GM12892 (cell line): ENCODE measurements around the gene MYO1A.

Source experiments
- DNase-seq: peaks from one replicate; pipeline ENCODE4 v3.0.0; 2011; ENCODE audit not compliant: insufficient read length
- FAIRE-seq: peaks from 2 replicates; lab custom pipeline; 2011; peaks lifted over from hg19 to GRCh38; lab: Jason Lieb, UNC
- POLR2A ChIP-seq: IDR thresholded peaks from 2 replicates; pipeline ENCODE4 v1.6.1; 2011; ENCODE audit warnings: low read depth, low read length, control low read depth
- POLR2AphosphoS5 ChIP-seq: IDR thresholded peaks from 2 replicates; pipeline ENCODE4 v1.6.1; 2011; ENCODE audit warnings: low read depth, low read length, control low read depth
- TAF1 ChIP-seq: IDR thresholded peaks from 2 replicates; pipeline ENCODE4 v1.6.1; 2011; ENCODE audit warnings: low read depth, mild to moderate bottlenecking, control low read depth, low read length, borderline replicate concordance

The MYO1A gene

DNA sequence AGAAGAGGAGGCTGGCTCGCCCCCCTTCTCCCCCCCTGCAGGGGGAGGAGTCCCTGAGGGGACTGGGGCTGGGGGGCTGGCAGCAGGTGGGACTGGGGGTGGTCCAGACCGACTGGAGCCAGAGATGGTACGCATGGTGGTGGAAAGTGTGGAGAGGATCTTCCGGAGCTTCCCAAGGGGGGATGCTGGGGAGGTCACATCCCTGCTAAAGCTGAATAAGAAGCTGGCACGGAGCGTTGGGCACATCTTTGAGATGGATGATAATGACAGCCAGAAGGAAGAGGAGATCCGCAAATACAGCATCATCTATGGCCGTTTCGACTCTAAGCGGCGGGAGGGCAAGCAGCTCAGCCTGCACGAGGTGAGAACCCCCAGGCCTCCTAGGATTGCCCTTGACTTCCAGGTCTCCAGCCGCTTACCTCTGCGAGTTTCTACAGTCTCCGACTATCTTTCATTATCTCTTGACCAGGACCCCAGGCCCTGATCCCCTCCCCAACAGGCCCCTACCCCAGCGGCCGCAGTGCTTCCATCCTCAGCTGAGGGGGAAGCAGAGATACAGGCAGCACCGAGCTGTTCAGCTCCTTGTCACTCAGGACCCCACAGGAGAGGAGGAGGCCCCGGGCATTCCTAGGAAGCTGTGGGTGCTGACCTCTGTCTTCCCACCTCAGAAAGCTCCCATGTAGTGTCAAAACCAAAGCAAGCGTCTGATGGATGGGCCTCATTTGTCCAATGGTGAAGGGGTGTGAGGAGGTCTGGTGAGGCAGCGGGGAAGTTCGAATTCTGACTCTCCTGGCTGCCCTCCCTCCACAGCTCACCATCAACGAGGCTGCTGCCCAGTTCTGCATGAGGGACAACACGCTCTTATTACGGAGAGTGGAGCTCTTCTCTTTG, 42.0 kb upstream of the MYO1A start:
- TF ChIP-seq POLR2AphosphoS5 (no peak), TAF1 (no peak), POLR2A (no peak)
- FAIRE-seq (no peak), DNase-seq (no peak)

DNA sequence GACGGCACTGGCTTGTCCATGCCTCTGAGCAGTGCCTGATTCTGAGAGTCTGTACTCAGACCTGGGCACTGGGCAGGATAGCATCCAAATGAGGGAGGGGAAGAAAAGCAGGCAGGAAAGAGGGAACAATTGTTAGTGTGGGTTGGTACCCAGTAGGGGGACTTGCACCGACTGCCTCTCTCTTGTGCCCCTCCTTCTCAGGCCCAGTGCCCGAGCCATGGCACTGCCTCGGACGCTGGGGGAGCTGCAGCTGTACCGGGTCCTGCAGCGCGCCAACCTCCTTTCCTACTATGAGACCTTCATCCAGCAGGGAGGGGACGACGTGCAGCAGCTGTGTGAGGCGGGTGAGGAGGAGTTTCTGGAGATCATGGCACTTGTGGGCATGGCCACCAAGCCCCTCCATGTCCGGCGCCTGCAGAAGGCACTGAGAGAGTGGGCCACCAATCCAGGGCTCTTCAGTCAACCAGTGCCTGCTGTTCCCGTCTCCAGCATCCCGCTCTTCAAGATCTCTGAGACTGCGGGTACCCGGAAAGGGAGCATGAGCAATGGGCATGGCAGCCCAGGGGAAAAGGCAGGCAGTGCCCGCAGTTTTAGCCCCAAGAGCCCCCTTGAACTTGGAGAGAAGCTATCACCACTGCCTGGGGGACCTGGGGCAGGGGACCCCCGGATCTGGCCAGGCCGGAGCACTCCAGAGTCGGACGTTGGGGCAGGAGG, 41.2 kb upstream of the MYO1A start:
- FAIRE-seq (no peak), DNase-seq (no peak)

DNA sequence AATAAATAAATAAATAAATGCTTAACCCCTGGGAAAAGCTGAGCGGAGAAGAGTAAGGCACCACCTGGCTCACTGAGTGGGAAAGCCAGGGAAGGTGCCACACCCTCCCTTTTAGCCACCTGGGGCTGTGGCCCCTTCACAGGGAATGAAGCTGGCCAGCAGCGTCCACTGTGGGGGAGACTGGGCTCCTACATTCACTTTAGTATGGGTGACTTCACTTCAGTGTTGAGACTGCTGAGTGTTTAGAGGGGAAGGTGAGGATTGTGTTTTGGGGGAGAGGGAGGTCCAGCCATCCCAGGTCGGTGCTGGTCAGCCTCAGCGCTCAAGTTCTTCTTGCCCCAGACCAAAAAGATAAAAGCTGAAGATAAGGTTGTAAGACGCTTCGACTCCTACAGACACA, 40.6 kb upstream of the MYO1A start:
- no peak for TF ChIP-seq POLR2AphosphoS5
- no peak for TF ChIP-seq TAF1
- no peak for TF ChIP-seq POLR2A
- DNase-seq (no peak), FAIRE-seq (no peak)

More for the DNA sequence above, 41.2 kb upstream of the MYO1A start:
- TF ChIP-seq POLR2AphosphoS5 (no peak), POLR2A (no peak), TAF1 (no peak)

DNA sequence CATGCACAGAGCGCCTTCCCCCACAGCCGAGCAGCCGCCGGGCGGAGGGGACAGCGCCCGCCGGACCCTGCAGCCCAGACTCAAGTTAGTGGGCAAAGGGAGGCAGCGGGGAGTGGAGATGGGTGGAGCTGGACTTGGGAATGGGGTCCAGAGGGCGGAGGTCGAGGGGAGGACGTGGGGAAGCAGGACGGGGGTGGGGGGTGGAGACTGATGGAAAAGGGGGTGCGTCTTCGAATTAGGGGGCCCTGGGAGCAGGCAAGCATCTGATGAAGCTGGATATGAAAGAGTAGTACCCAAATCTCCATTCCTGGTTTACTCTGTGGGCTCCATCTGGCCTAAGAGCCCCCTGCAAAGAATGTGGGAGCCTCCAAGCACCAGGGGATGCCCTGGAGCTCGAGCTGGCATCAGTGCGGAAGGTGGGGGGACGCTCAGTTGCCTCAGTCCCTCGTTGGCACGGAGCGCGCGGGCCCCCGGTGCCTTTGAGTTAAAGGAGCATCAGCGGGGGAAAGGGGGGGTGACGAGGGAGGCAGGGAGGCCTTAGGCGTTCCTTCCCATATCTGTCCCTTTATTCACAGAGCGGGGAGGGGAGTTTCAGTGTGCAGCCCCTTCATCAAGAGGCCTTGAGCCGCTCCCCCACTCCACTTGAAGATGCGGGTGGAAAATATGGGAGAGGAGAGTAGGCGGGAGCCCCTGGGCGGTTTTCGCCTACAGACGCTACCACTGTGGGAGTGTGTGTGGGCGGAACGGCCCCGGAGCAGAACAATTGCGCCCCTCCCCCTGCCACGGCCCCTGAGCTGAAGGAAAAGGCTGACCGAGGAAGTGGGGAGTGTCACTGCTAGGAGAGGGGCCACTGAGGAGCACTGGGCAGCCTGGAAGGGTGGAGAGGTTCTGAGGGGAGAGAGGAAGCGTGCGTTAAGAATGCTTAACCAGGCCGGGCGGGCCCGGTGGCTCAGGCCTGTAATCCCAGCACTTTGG, 39.6 kb upstream of the MYO1A start:
- TF ChIP-seq POLR2AphosphoS5 (no peak), POLR2A (no peak), TAF1 (no peak)
- DNase-seq (no peak), FAIRE-seq (peak; percentile 58)

DNA sequence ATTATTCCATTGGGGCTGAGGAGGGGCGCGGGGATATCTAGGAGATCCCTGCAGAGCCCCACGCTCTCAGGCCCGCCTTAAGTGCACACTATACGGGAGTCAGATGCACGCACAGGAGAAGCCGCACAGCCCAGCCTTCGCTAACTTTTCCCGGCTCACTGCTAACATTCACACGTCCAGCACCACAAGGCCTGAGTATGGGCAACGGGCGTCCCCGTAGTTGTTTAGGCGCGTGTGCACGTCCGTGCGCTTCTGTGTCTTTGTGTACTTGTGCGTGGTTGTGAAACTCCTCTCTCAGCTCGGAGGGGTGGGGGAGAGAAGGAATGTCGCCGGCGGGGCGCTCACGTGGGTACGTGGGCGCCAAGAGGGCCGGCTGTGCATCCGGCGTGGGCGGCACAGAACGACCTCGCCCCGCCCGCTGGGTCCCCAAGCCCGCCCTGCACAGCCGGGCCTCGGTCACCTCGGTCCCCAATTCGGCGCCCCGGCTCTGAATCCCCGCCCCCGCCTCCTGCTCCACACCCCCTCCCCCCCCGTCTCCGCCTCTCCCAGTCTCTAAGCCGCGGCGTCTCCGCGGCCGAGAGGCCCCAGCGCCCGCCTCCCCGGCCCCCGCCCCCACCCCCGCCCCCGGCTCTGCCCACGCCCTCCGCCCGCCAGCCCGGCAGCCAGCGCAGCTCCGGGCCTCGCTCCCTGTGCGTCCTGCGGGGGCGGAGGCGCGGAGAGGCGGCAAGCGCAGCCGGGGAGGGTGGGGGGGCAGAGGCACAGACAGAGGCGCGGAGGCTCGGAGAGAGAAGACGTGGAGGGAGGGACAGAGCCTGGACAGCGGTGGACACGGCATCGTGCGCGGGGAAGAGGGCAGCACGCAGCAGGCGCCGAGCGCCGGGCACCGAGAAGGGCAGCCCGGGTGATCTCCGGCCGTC, 38.7 kb upstream of the MYO1A start, which contains the start of gene NAB2:
Gene NAB2, plus strand, starts transcription at position 761 of the 917 bp plus-strand sequence. CDS start 158 bp downstream, outside the sequence.
- peak; percentile 78 for TF ChIP-seq POLR2A
- TF ChIP-seq POLR2AphosphoS5: peak; percentile 85
- TF ChIP-seq TAF1: peak; percentile 64; the same call in 1 of the 2 replicates
- DNase-seq (peak; percentile 93), FAIRE-seq (peak; percentile 78)

DNA sequence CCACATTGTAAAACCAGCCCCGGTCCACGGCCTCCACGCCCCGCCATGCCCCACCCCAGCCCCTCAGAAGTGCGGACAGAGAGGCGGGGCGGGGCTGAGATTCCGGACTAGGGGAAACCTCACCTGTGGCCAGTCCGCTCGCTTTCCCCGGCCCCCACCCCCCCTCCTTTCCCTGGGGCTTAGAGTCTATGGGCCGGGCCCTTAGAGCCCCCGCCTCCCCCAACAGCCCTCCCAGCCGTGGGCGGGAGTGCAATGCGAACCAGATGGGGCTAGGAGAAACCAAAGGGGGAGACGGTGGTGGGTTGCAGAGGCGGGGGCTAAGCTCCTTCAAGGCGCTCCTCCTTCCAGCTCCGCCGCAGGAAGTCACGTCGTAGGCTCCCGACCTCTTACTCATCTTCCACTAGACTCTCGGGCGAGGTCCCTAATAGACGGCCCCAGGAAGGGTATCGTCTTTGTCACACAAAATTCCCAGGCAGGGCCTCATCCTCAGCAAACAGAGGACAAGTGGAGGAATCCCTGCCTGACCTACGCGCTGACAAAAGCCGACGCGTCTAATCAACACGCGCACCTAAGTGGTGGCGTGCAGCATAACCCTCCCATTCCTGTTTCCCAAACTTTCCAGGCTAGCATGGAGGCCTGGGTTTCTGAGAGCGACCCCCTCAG, 37.9 kb upstream of the MYO1A start:
- peak; percentile 86 for FAIRE-seq
- no peak; the same call in 1 of the 2 replicates for TF ChIP-seq POLR2AphosphoS5
- peak; percentile 4 for TF ChIP-seq POLR2A
- peak; percentile 79 for DNase-seq

DNA sequence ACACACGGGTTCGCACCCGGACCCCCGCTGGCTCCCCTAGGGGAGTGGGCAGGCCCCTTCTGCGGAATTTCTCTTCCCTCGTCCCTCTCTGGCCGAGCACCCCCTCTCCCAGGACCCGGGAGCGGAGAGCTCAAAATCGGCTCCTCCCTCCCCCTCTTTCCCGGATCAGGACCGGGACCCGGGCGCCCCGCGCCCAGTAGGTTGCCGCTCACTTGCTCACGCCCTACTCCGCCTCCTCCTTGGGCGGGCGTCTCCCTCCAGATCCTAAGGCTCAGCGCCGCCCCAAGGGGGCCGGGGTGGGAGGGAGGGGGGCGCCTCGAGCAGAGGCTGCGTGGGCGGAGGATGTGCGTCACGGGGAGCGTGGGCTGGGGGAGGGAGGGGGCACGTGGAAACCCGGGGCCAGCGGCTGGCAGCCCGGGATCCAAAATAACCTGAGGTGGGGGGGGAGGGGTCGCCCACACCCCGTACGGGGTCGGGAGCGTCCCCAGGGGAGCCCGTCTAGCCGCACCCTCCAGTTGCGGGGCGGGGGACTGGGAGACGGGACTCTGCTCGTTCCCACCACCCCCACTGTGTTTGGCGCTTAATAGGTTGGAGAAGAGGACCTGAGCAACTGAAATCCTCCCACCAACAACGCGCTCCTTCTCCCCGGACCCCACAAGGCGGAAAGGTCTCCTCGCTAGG, 37.2 kb upstream of the MYO1A start:
- no peak; the same call in 1 of the 2 replicates for TF ChIP-seq POLR2AphosphoS5
- no peak for TF ChIP-seq TAF1
- TF ChIP-seq POLR2A: peak; percentile 44; the same call in 1 of the 2 replicates
- DNase-seq: peak; percentile 77
- peak; percentile 71 for FAIRE-seq

DNA sequence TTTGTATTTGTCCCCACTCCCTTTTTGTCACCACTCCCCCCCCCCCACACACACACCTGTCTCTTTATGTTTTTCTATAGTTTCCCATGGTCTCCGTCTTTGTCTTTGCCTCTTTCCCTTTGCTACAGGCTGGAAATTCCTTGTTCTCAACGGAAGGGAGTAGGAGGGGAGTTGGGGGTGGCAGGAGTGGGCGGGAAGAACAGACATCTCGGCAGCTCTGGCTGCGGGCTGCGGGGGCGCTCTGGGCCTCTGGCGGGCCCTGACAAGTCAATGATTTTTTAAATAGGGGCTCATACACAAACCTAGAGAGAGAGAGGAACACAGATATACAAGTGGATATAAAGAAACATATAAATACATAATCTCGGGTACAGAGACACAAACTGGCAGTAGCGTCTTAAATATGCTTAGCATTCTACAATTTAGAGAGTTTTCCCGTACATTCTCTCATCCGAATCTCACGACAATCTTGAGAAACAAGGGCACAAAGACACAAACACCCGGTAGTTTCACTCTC, 36.6 kb upstream of the MYO1A start:
- no peak for DNase-seq
- no peak for FAIRE-seq
- TF ChIP-seq POLR2AphosphoS5 (no peak), TAF1 (no peak), POLR2A (no peak)
